PFSK-1 (cell line): ENCODE results near the gene SLC25A41.

Source experiments
- FOXP2 ChIP-seq: optimal IDR thresholded peaks from 2 replicates; pipeline ENCODE3; 2011; ENCODE audit warnings: borderline replicate concordance, control low read depth, inconsistent platforms; ENCODE audit not compliant: insufficient read depth; ENCODE audit errors: extremely low read length, extremely low read depth
- POLR2AphosphoS5 ChIP-seq: IDR thresholded peaks from 2 replicates; pipeline ENCODE4 v1.6.1; 2012; ENCODE audit warnings: low read depth, mild to moderate bottlenecking, control low read depth, low read length, moderate library complexity
- SIN3A ChIP-seq: IDR thresholded peaks from 2 replicates; pipeline ENCODE4 v1.6.1; 2012; ENCODE audit warnings: mild to moderate bottlenecking, low read length, moderate library complexity, borderline replicate concordance; ENCODE audit not compliant: insufficient read depth
- TAF1 ChIP-seq: IDR thresholded peaks from 2 replicates; pipeline ENCODE4 v1.6.1; 2012; ENCODE audit warnings: low read length, control low read depth, borderline replicate concordance; ENCODE audit not compliant: insufficient read depth
- TF ChIP-seq, protein P1 (sequence below), 2 experiments: IDR thresholded peaks; 2 replicates each; pipeline versions ENCODE4 v1.6.1 to v1.8.0; 2011 to 2012; ENCODE audit warnings: low read depth in 2 of 2, low read length in 2 of 2, control low read depth in 1 of 2, inconsistent platforms in 1 of 2, mild to moderate bottlenecking in 1 of 2, moderate library complexity in 1 of 2; ENCODE audit not compliant: insufficient read depth in 1 of 2

GRCh38 chr19:6431891-6432290 is 1.7 kb downstream of the SLC25A41 start:
- TF ChIP-seq, protein P1, sequence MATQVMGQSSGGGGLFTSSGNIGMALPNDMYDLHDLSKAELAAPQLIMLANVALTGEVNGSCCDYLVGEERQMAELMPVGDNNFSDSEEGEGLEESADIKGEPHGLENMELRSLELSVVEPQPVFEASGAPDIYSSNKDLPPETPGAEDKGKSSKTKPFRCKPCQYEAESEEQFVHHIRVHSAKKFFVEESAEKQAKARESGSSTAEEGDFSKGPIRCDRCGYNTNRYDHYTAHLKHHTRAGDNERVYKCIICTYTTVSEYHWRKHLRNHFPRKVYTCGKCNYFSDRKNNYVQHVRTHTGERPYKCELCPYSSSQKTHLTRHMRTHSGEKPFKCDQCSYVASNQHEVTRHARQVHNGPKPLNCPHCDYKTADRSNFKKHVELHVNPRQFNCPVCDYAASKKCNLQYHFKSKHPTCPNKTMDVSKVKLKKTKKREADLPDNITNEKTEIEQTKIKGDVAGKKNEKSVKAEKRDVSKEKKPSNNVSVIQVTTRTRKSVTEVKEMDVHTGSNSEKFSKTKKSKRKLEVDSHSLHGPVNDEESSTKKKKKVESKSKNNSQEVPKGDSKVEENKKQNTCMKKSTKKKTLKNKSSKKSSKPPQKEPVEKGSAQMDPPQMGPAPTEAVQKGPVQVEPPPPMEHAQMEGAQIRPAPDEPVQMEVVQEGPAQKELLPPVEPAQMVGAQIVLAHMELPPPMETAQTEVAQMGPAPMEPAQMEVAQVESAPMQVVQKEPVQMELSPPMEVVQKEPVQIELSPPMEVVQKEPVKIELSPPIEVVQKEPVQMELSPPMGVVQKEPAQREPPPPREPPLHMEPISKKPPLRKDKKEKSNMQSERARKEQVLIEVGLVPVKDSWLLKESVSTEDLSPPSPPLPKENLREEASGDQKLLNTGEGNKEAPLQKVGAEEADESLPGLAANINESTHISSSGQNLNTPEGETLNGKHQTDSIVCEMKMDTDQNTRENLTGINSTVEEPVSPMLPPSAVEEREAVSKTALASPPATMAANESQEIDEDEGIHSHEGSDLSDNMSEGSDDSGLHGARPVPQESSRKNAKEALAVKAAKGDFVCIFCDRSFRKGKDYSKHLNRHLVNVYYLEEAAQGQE (IDR thresholded peaks at IDR 0.05; ENCODE audit: insufficient read depth in 1 of 2, low read depth in 2 of 2, low read length in 2 of 2), result no peak
- TF ChIP-seq SIN3A (no peak), POLR2AphosphoS5 (no peak), TAF1 (no peak), FOXP2 (no peak)
